KBM-7 (cell line): Measurements from ENCODE around the gene POLR2M.

ENCODE experiments used
- DNase-seq: peaks from one replicate; pipeline ENCODE4 v3.0.0-alpha.2; 2015
- in situ Hi-C: fragments of 300-500 bp; cut with MboI; formaldehyde crosslinking; loops from 2 replicates; pipeline ENCODE4 v1.14.3; 2020; ENCODE audit warnings: low sequenced_read_pairs, low pct_unique_long_range_greater_than_20kb, mixed read lengths

The POLR2M gene

DNA sequence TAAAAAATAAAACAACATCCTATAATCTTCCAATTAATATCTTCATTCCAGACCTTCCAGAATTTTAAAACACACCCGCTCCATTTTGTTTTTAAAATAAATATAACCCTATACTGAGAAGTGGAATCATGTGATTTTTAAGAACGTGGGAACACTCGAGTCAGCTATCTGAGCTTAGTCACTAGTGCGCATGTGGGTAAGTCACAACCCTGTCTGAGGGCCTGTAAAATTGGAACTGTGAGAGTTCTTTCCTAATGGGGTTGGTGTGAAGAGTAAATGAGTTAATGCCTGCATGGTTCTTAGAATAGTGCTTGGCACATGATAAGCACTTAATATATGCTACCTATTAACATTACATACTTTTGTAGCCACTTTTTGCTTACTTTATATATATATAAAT lies 19.9 kb upstream of the POLR2M start:
- in situ Hi-C loops = no loop called here
- no peak for DNase-seq

- in situ Hi-C loops = no loop called here
- no peak for DNase-seq
These were observed 16.1 kb upstream of the POLR2M start for GRCh38 chr15:57690341-57690966.

GRCh38 chr15:57691082-57691481 lies 15.4 kb upstream of the POLR2M start:
- in situ Hi-C loops = no loop called here
- no peak for DNase-seq

DNA sequence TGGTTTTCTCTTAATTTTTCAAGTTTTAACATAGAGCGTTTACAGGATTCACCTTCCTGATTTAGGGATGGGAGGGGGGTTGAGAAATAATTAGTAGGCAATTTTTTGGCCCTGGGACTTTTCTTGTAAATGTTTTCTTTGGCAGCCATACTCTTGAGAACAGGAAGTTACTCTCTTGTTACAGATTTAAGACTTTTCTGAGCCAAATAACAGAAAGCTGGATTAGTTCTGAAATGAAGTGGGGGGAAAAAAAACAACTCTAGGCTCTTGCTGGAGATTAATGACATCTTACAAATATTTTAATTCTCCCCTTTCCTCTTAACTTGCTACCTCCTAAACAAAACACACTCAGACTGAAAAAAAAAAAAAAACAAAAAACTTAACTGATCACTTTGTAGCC lies 13.8 kb upstream of the POLR2M start:
- in situ Hi-C loops = no loop called here
- no peak for DNase-seq

DNA sequence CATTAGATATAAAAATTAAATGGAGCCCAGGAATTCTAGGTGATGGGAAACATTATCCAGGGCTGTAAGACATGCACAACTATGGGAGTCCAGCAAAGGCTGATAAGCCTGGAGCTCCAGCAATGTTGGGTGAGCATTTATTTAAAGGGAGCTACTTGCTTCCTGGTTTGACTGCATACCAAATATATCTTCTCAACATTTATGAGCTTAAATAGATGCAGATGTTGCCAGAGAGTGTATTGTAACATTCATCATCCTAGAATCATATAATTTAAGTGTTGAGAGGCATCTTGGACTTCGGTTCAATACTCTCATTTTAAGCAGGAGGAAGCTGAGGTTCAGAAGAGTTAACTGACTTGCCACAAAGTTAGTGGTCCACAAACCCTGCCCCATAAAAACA lies 12.2 kb upstream of the POLR2M start:
- no peak for DNase-seq
- in situ Hi-C loops = no loop called here

DNA sequence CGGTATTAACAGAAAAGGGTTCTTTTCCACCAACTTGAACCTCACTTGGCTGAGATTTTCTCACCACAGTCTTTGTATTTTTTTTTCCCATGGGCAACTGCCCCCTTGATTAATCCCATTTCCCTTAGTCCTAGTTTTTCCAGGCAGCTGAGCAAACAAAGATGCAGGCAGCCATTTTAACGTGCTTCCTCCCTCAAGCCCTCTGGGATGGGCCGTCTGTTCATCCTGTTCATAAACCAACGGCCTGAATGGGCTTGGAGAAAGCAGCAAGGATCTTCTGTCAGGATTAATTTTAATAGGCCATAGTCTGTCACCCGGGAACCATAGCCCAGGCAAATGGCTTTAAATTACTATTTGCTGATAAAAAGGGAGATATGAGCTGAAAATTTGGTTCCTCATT lies 10.4 kb upstream of the POLR2M start:
- in situ Hi-C loops = no loop called here
- no peak for DNase-seq

GRCh38 chr15:57697588-57697987 lies 8.9 kb upstream of the POLR2M start:
- in situ Hi-C loops = no loop called here

DNA sequence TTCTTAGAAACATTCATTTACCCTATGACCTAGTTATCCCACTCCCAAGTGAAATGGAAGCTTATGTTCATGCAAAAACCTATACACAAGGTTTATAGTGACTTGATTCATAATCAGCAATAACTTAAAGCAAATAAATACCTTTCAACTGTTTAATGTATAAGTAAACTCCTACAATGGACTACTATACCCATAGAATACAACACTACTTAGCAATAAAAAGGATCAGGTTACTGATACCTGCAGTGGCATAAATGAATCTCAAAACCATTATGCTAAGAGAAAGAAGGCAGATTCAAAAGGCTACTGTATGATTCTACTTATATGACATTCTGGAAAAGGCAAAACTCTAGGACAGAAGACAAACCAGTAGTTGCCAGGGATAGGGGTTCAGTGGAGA lies 8.3 kb upstream of the POLR2M start:
- in situ Hi-C loops = no loop called here
- DNase-seq = no peak

More at GRCh38 chr15:57697588-57697987, 8.9 kb upstream of the POLR2M start:
- DNase-seq = no peak

DNA sequence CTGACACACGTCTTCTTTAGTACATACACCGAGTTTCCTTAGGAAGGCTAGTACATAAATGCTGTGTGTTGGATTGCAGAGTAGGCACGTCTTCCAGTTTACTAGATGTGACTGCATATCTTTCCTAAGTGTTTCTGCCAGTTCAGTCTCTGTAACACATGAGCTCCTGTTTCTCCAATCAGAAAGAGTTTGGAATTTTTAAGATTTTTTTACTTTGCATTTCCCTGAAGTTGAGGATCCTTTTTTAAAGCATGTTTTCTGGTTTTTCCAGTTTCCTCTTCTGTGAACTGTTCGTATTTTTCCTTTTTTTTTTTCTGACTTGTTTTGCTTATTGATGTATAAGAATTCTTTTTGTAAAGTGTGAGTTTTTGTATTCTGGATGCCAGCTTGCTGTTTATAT lies 7.5 kb upstream of the POLR2M start:
- in situ Hi-C loops = no loop called here
- no peak for DNase-seq

DNA sequence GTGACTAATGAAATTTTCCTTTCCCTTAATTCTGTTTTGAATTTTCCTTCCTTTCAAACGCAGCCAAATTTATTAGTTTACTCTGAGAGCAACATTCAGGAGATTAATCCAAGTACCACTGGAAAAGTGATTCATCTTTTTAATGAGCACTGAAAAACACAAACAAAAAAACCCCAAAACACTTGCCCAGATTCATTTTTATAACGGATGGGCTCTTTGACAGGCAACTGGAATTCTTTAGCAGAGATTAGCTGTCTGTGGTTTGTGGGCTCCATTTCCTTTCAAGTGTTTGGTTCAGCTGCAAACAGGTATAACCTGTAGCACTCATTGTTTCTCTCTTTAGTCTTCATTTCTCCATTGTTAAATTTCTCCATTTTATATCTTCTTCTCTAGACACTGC lies 3.1 kb upstream of the POLR2M start:
- DNase-seq = no peak
- in situ Hi-C loops = no loop called here

GRCh38 chr15:57704441-57704840 lies 2.1 kb upstream of the POLR2M start:
- in situ Hi-C loops = no loop called here
- no peak for DNase-seq

DNA sequence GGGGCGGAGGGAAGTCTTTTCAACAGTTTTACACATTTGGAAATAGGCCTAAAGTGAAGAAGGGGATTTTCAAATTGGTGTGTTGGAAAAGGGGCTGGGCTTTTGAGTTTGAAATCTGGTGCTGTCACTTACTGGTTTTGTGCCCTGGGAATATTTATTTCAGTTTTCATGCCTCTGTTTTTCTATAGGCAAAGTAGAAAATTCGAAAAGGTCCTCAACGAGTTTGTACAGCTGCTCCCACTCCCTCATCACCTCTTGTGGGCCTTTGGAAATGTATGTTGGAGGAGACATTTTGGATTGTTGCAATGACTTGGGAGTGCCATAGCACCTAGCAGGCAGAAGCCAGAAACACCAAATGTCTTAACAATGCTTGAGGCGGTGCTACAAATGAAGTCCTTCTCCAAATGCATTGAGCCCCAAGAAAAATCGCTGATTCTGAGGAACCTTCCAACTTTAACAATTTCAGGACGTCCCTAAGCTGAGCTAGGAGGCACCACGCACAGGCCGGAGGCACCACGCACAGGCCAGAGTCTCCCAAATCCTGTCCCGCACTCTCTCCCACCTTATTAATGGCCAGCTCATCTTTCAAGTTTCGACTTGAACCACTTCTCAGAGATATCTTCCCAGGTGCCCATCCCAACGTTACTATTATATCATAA lies 639 bp upstream of the POLR2M start:
- in situ Hi-C loops = no loop called here
- DNase-seq = no peak

DNA sequence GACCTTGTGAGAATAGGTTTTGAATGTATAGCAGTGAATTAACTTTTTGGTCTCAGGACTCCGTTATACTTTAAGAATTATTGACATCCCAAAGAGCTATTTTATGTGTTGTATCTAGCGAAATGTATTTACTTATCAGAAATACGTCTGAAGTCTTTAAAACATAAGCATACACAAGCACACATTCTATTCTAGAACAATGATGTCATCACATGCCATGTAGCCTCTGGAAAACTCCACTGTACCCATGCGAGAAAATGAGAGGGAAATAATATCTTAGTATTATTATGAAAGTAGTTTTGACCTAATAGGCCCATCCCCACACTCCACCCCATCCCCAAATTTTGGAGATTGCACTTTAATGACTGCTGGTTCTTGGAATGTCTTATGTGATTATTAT lies 1.5 kb downstream of the POLR2M start:
- in situ Hi-C loops = no loop called here
- DNase-seq = no peak

DNA sequence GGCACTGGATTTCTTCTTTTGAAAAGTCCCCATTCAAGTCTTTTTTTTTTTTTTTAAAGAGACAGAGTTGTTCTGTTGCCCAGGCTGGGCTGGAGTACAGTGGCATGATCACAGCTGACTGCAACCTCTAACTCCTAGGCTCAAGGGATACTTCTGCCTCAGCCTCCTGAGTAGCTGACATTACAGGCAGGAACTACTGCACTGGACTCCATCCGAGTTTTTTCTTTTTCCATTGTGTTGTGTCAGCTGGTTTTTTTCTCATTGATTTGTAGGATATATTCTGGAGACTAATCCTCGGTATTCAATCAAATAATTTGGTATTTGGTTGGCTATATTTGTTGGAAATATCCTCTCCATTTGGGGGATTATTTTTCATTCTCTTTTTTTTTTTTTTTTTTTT lies 11.8 kb downstream of the POLR2M start:
- no peak for DNase-seq
- in situ Hi-C loops = no loop called here

DNA sequence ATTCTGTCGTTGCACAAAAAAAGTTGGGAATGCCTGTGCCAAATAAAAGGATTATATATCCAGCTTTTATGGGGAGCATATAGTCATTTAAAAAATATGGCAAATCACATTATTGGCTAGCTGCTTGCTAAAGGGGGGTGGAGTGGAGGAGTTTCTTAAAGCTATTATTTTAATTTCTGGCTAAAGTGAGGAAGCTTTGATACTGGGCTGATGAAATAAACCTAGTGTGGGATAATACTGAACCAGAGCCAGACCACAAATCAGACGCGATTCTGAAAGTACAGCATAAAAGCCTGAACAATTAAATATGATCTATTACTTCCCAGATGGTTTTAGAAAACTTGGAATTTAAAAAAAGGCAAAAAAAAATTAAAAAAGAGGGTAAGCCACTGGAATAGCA lies 14.4 kb downstream of the POLR2M start:
- in situ Hi-C loops = no loop called here
- no peak for DNase-seq

GRCh38 chr15:57726411-57726810 lies 19.9 kb downstream of the POLR2M start:
- DNase-seq = no peak
- in situ Hi-C loops = no loop called here

- in situ Hi-C loops = no loop called here
- no peak for DNase-seq
These were observed 20.5 kb downstream of the POLR2M start for GRCh38 chr15:57727031-57727430.

GRCh38 chr15:57728436-57728835 lies 21.9 kb downstream of the POLR2M start:
- in situ Hi-C loops = no loop called here
- no peak for DNase-seq

GRCh38 chr15:57730876-57731275 lies 24.4 kb downstream of the POLR2M start:
- DNase-seq = no peak
- in situ Hi-C loops = no loop called here

DNA sequence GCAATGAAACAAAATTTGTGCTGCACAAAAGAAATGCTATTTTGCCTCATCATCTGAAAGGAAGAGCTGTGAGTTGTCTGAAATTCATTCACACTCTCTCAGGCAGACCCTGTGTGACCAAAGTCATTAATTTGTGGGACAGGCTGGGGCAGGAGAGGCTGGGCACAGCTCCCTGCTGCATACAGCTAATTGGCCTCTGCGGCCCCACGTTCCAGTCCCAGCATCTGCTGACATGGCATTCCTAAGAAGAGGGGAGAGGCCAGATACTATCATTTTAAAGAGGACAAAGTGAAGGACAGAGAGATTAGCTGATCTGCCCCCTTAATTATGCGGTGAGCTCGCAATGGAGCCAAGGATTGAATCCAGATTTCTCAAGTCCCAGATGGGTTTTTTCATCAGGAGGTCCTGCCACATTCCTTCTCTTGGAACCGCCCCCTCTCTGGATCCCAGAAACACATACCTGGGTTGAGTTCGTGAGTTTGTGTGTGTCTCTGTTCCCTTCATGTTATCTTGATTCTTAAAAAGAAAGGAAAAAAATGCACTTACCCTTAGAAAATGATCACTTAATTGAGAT lies 25.1 kb downstream of the POLR2M start:
- in situ Hi-C loops = no loop called here
- DNase-seq = no peak
